Uterus (tissue), 4 donors: ENCODE results near the gene CDH8. TPM values are rescaled to one million over a fixed set of nuclear protein-coding genes. Genes with fewer than 3 reads are reported as not detected.

Experiments used
- DNase-seq, 2 donors: peaks; one replicate each; pipeline ENCODE4 v3.0.0-alpha.2; 2019 to 2020
- H3K27ac ChIP-seq, 2 donors: fragments of 200-600 bp; sonication (generic); 1 replicate in 1 of 2; 2 replicates in 1 of 2; pipeline ENCODE4 v1.5.1; 2016 to 2018
- H3K27me3 ChIP-seq, 2 donors: fragments of 200-600 bp; sonication (generic); one replicate each; pipeline ENCODE4 v1.5.1; 2018 to 2019; ENCODE audit warnings: control low read depth in 1 of 2
- H3K36me3 ChIP-seq, 2 donors: fragments of 200-600 bp; sonication (generic); one replicate each; pipeline ENCODE4 v1.5.1; 2019; ENCODE audit warnings: control low read depth in 1 of 2
- H3K4me1 ChIP-seq, 2 donors: fragments of 200-600 bp; sonication (generic); one replicate each; pipeline ENCODE4 v1.5.1; 2018 to 2019; ENCODE audit warnings: control low read depth in 1 of 2
- H3K4me3 ChIP-seq, 2 donors: fragments of 200-600 bp; sonication (generic); 1 replicate in 1 of 2; 2 replicates in 1 of 2; pipeline ENCODE4 v1.5.1; 2018 to 2019; ENCODE audit warnings: mild to moderate bottlenecking in 1 of 2
- H3K9me3 ChIP-seq, 2 donors: fragments of 200-600 bp; sonication (generic); one replicate each; pipeline ENCODE4 v1.5.1; 2019; ENCODE audit warnings: control low read depth in 1 of 2
- POLR2A ChIP-seq, 2 donors: fragments of 450-650 bp; IDR thresholded peaks; one replicate each; pipeline ENCODE4 v1.6.1; 2016; ENCODE audit warnings: antibody characterized with exemption in 2 of 2, mild to moderate bottlenecking in 1 of 2, moderate library complexity in 1 of 2
- intact Hi-C: fragments of 100-400 bp; cut with DNase I; formaldehyde crosslinking; loops from one replicate; pipeline ENCODE4 v1.15.1; 2023; ENCODE audit warnings: low total_unique reads
- total RNA-seq, 4 donors: library from RNA; depleted of rRNA in 3 of 4; stranded (reverse); fragments of >200 nt in 3 of 4; gene quantifications; one replicate each; pipeline versions ENCODE4 v1.1.0 to v1.2.4, GENCODE V29; 2014 to 2023
- TF ChIP-seq, protein P1 (sequence below), 4 experiments: fragments of 200-600 bp in 2 of 4; fragments of 450-650 bp in 2 of 4; sonication (generic) in 2 of 4; IDR thresholded peaks; one replicate each; pipeline ENCODE4 v1.5.1; 2016 to 2019; ENCODE audit warnings: antibody characterized with exemption in 4 of 4, mild to moderate bottlenecking in 2 of 4, moderate library complexity in 1 of 4
- donor health status: DM: yes; HTN: yes; CAD: no.

The CDH8 gene
- total RNA-seq, 4 donors from 2014 or later: 2.0 to 6.0 TPM; not detected in 2

GRCh38 chr16:61681124-61681523 is 355.1 kb downstream of the CDH8 start:
- no peak for DNase-seq
- Histone ChIP-seq H3K9me3 (no peaks in the 10 kb centered on the region), H3K4me3 (no peak overlapping the region), H3K36me3 (no peaks in the 10 kb centered on the region), H3K27ac (no peak overlapping the region), H3K27me3 (no peaks in the 10 kb centered on the region), H3K4me1 (no peaks in the 10 kb centered on the region)
- intact Hi-C loops: no loop called here
- TF ChIP-seq POLR2A (IDR thresholded peaks at IDR 0.05): no peak
- TF ChIP-seq, protein P1, sequence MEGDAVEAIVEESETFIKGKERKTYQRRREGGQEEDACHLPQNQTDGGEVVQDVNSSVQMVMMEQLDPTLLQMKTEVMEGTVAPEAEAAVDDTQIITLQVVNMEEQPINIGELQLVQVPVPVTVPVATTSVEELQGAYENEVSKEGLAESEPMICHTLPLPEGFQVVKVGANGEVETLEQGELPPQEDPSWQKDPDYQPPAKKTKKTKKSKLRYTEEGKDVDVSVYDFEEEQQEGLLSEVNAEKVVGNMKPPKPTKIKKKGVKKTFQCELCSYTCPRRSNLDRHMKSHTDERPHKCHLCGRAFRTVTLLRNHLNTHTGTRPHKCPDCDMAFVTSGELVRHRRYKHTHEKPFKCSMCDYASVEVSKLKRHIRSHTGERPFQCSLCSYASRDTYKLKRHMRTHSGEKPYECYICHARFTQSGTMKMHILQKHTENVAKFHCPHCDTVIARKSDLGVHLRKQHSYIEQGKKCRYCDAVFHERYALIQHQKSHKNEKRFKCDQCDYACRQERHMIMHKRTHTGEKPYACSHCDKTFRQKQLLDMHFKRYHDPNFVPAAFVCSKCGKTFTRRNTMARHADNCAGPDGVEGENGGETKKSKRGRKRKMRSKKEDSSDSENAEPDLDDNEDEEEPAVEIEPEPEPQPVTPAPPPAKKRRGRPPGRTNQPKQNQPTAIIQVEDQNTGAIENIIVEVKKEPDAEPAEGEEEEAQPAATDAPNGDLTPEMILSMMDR (IDR thresholded peaks at IDR 0.05): no peak

DNA sequence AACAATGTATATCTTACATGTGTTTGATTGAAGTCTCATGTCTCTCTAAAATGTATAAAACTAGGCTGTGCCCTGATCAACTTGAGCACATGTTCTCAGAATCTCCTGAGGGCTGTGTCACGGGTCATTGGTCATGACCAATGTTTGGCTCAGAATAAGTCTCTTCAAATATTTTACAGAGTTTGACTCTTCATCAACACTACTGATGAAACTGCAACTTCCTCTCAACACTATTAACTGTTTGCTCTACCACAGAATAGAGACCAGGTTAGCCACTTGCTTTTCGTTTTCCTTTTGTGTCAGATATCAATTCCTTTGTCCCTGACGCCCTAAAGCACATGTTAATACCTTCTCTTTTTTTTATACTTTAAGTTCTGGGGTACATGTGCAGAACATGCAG is 358.1 kb downstream of the CDH8 start:
- DNase-seq: no peak
- no peaks in the 10 kb centered on the region for H3K9me3 ChIP-seq
- no peaks in the 10 kb centered on the region for H3K4me1 ChIP-seq
- intact Hi-C loops: no loop called here
- H3K27ac ChIP-seq: no peak overlapping the region
- TF ChIP-seq, protein P1 (IDR thresholded peaks at IDR 0.05): no peak
- TF ChIP-seq POLR2A (IDR thresholded peaks at IDR 0.05): no peak
- H3K4me3 ChIP-seq: no peak overlapping the region
- H3K27me3 ChIP-seq: no peaks in the 10 kb centered on the region
- no peaks in the 10 kb centered on the region for H3K36me3 ChIP-seq

- no peak overlapping the region for H3K4me3 ChIP-seq
- no peaks in the 10 kb centered on the region for H3K9me3 ChIP-seq
- no peak for DNase-seq
- H3K4me1 ChIP-seq: no peaks in the 10 kb centered on the region
- TF ChIP-seq POLR2A (IDR thresholded peaks at IDR 0.05): no peak
- TF ChIP-seq, protein P1 (IDR thresholded peaks at IDR 0.05): no peak
- H3K27ac ChIP-seq: no peak overlapping the region
- intact Hi-C loops: no loop called here
- no peaks in the 10 kb centered on the region for H3K27me3 ChIP-seq
- H3K36me3 ChIP-seq: no peaks in the 10 kb centered on the region
These were observed 358.5 kb downstream of the CDH8 start for GRCh38 chr16:61677776-61678175.

GRCh38 chr16:61676740-61677139 is 359.5 kb downstream of the CDH8 start:
- Histone ChIP-seq H3K36me3 (no peaks in the 10 kb centered on the region), H3K9me3 (no peaks in the 10 kb centered on the region), H3K4me1 (no peaks in the 10 kb centered on the region), H3K4me3 (no peak overlapping the region), H3K27me3 (no peaks in the 10 kb centered on the region), H3K27ac (no peak overlapping the region)
- no peak for DNase-seq
- TF ChIP-seq, protein P1 (IDR thresholded peaks at IDR 0.05): no peak
- no peak for TF ChIP-seq POLR2A (IDR thresholded peaks at IDR 0.05)
- intact Hi-C loops: no loop called here

DNA sequence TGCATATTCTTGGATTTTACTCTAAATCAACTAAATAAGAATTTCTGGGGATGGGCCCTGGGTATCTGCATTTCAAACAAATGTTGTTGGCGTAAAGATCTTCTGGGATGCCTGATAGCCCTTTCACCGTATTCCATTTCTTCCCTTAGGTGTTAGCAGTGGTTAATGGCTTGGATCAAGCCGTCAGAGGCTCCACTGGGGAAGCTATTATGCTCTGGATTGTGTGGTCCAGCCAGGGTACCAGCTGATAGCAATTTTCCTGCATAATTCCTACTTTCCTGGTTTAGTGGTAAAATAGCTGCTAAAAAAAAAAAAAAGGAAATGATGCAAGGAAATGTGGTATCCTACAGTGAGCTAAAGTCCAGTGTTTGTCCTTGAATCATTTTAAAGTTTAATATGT is 365.1 kb downstream of the CDH8 start:
- H3K27me3 ChIP-seq: no peaks in the 10 kb centered on the region
- TF ChIP-seq, protein P1 (IDR thresholded peaks at IDR 0.05): no peak
- TF ChIP-seq POLR2A (IDR thresholded peaks at IDR 0.05): no peak
- intact Hi-C loops: no loop called here

More for the DNA sequence above, 365.1 kb downstream of the CDH8 start:
- no peaks in the 10 kb centered on the region for H3K9me3 ChIP-seq
- no peak for DNase-seq
- no peak overlapping the region for H3K4me3 ChIP-seq
- no peak overlapping the region for H3K27ac ChIP-seq
- no peaks in the 10 kb centered on the region for H3K36me3 ChIP-seq
- H3K4me1 ChIP-seq: no peaks in the 10 kb centered on the region
